ELF-1 (cell line): ENCODE data around the gene EFEMP1.

Experiments
- DNase-seq: peaks from one replicate; pipeline ENCODE4 v3.0.0-alpha.2; 2016; ENCODE audit warnings: low read depth, low spot score

The EFEMP1 gene, protein sequence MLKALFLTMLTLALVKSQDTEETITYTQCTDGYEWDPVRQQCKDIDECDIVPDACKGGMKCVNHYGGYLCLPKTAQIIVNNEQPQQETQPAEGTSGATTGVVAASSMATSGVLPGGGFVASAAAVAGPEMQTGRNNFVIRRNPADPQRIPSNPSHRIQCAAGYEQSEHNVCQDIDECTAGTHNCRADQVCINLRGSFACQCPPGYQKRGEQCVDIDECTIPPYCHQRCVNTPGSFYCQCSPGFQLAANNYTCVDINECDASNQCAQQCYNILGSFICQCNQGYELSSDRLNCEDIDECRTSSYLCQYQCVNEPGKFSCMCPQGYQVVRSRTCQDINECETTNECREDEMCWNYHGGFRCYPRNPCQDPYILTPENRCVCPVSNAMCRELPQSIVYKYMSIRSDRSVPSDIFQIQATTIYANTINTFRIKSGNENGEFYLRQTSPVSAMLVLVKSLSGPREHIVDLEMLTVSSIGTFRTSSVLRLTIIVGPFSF

DNA sequence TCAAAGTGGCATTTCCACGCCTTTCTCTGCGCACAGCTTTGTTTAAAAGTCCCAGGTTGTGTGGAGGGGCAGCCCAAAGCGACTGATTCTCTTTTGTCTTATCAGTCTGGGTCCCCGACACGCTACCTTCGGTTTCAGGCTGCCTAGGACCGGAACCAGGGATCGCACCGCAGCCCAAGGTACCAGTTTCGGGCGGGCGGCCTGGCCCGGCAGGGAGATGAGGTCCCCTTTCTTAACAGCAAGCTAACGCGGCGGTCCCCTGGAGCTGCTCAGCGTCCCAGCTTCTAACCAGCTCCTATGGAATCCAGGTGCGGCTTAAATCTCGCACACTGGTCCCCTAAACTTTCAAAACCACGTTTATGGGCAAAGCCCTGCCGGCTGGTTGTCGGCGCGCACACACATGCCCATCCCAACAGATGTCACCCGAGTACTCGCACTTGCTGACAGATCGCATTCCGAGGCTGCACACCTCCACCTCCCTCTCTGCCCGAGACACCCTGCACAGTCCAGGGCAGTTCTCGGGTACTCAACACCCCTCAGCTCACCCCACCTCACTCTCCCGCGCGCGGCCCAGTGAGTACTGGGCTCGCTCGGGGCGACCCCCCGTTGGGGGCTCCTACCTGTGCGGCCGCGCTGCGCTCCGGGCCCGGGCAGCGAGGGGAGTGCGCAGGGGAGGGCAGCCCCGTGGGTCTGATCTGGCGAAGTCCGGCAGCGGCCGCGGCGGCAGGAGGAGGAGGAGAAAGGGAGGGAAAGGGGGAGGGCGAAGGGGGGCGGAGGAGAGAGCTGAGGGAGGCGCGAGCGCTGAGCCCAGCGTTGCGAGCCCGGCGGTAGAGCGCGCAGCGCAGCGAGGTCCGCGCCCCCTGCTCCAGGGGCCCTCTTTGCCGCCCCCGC lies at the start of gene EFEMP1:
TSS of gene EFEMP1 (minus strand) at position 692 of the 891 bp plus-strand sequence. CDS start 1,342 bp downstream, outside the sequence.
- peak; percentile 79 for DNase-seq

DNA sequence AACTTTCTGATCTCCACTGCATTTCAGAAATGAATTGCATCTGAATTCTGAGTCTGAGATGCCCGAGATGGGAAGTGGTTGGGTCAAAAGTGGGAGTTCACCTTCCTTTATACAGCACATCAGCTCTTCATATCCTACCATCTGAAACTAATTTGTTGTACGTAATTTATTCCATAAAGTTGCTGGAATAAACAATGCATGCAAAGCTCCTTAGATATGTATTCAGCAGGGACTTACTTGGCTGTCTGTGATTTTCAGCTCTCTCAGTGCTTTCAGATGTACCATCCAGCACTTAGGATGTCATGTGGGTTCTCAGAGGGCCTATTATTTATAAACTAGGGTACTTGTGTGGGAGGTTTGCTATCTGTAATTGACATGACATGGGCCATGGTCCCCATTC lies 46.9 kb upstream of the EFEMP1 start:
- DNase-seq = no peak

DNA sequence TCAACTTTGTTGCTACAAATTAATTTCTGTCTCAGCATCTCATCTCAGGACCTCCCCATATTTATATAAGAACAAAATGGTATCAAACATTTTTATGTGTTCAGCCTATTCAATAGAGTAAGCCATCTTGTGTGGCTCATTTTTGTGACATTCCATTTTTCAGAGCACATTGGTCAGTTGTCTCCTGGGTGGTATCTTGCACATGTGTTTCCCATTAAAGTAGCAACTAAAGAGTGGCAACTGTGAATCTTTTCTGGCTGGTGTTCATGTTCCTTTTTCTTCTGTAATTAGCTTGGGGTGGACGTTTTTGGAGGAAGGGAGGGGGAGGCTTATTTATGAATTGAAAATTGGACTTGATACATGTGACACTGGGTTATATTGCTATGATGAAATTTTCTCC lies 45.4 kb upstream of the EFEMP1 start:
- DNase-seq = no peak

DNA sequence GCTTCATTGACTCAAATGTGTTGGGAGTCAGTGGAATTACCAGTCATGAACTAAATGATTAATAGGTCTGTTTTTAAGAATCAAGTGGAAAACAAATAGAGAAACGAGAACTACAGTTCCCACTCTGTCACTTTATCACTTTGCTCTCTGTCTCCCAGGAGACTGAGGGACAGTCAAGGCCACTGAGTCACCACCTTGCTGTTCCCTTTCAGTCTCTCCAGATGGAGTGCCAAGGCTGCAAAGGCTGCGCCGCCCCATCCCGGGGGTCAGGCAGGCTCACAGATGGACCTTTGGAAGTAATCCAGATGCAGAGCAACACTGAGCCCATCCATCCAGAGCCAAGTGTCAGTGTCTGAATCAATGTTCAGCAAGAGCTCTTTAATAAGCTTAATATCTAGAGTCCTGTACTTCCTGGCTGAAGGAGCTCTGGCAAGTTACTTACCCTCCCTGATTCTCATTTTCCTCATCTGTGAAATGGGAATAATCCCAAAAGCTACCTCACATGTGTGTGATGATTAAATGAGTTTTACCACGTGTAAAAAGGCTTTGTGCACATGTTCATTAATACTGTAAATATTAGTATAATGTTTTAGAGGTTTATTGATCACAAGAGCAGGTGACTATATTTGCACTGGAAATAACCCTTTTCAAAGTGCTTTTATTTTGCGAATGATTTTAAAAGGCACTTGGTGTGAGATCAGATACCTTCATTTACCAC lies 43.0 kb upstream of the EFEMP1 start:
- DNase-seq = no peak

DNA sequence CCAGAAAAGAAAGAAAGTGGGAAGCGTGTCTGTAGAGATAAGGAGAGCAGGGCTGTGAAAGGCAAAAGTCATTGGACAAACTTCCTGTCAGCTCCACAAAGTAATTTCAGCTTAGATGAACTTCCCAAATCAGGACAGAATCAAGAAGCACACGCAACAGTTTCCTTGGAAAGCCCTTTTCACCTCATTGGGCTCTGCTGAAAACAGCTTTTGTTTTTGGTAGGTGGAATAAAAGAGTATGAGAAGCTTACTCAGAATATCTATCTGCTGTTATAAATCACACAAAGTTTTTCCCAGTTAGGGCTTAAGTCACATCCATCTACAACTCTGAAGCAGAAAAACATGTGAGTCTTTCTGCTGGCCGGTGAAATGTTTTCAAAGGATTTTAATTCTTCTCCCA lies 42.4 kb upstream of the EFEMP1 start:
- DNase-seq = no peak

DNA sequence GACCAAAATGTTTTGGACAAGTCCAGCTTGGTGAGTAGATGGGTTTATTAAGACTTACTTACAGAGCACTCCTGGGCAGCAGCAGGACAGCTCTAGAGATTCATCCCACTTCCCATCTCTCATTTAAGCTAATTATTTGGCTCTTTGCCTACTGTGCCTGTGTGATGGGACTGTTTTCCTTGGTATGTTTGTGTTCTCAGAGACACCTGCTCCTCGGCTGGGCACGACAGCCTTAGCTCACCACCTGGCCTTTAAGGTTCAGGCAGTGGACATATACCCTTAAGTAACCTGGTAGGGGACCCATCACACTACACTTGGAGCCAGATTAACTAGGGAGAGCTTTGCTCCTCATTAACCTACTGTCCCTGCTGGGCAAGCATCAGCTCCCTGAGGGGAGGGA lies 41.7 kb upstream of the EFEMP1 start:
- no peak for DNase-seq

DNA sequence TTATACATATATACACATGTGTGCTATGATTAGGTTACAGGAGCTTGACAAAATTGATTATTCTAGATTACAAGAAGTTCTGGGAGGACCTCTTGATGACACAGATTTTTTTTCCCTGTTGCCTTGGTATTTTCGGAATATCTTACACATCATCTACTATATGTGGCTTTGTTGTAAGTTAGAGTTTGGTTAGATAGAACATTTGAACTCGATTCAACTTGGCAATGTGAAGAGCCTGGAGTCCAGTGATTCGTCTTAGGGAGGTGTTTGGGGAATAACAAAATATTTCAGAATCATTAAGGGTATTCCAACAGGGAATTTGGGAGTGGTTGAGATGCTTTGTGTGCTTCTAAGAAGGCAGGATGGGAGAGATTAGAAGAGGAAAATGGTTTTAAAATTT lies 39.3 kb upstream of the EFEMP1 start:
- no peak for DNase-seq

DNA sequence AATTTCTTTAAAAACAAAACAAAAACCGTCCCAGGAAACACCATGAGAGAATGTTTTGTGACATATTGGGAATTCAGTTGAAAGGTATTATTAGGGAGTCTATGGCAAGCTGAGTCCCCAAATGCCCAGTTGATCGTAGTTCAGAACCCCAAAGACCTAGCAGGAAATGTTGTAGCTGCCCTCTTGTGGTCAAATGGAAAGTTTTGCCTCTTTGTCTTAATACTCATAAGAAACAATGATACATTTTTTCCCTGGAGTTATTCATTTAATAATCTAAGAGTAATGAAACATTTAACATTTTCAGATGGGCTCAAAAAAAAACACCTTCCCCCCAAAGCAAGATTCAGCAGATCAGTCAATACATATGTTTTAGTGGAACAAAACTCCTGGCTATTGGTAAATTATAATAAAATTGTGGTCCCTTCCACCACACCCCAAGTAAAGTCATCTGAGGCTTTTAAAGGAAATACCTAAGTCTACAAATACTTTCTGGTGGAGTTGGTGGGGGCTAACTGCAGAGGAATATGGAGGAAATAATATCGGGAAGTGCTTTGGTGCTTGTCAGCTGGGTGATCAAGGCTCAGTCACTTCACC lies 37.8 kb upstream of the EFEMP1 start:
- peak; percentile 12 for DNase-seq

DNA sequence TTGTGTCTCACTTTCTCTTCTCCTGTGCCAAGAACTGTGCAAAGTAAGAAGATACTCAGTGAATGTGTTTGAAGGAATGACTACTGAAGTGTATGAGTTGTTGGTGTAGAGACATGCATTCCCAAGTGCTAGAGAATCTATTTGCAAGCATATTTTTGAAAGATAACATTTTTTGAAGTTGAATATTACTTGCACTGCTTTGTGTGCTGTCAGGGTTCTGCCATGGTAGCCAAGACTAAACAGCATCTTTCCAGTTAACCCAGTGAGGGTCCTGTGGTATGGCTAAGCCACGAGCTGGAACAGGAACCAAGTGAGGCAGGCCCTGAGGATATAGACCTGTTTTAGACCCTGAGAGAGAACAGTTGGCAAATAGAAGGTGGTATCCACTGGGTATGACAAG lies 35.2 kb upstream of the EFEMP1 start:
- no peak for DNase-seq

DNA sequence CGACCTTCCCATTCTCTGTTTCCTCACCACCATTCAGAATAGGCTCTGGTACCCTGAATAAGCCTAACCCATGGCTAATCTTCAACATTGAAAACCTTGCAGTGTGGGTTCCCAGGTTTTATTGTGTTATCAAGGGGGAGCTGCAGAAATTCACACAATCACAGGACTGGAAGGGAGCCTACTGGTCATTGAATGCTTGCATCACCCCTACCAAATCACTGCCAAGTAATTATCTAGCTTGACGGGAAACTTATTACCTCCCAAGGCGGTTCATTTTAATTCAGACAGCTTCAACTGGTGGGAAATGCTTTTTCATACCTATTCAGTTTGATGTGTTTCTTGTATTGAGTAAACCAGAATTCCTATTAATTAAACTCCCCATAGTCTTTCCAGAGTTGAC lies 33.6 kb upstream of the EFEMP1 start:
- DNase-seq = no peak

DNA sequence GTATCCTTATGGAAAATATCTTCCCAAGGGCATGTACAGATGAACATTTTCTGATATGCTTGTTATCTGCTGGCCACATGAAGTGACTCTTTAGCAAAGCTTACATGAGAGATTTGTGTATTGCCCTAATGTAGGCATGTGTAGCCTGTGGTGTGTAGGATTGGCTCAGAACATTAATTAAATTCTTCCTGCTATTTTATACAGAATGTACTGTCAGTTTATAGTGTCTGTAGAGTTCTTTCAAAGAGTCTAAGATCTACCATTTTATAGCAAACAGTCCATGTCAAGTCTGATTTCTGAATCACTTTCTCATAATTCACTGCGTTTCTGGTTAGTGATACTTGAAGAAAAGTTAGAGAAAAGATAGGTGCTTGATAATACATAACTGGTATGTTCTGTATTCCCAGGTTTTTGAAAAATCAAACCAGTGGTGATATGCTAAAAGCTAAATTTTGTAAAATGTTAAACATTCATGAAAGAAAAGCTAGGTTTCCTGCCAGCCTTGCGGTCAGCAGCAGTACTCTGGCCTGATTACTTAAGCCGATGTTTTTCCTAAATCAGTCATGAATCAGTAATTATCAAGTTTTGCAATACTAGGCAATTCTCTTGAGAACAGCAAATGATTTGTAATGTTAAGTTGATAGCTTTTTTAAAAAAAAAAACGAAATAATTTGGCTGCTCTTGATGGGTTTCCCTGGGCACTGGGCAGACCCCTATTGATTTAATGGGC lies 30.9 kb upstream of the EFEMP1 start:
- no peak for DNase-seq

DNA sequence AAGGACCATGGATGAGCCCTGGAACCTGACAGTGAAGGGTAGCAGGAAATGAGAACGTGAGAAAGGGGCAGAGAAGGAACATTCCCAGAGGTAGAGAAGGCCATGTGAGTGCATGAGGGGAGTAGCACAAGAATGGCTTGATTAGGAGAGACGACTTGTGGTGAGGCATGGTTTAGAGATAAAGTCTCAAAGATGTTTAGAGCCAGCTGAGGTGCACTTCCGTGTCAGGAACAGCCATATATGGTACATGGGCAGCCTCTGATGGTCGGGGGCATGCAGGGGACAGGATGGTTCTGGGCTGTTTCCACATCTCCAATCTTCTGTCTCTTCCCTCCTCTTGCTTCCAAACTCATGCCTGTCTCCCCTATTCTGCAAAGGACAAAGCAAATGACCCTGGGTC lies 28.8 kb upstream of the EFEMP1 start:
- peak; percentile 4 for DNase-seq

DNA sequence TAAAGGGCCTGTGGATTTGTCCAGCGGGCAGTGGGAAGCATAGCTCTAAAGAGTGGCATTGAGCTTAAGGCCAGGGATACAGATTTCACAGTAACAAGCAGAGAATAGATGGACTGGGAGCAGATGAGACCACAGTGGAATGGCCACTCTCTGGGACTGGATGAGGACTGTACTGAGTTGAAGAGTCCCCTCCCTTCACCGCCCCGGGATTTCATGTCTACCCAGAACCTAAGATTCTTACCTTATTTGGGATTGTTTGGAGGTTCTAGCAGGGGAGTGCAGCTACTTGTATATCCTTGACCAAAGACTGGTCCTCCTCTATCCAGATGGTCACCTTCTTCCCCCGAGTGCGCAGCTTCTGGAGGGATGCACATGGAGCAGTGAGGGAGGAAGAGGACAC lies 28.0 kb upstream of the EFEMP1 start:
- DNase-seq = no peak

DNA sequence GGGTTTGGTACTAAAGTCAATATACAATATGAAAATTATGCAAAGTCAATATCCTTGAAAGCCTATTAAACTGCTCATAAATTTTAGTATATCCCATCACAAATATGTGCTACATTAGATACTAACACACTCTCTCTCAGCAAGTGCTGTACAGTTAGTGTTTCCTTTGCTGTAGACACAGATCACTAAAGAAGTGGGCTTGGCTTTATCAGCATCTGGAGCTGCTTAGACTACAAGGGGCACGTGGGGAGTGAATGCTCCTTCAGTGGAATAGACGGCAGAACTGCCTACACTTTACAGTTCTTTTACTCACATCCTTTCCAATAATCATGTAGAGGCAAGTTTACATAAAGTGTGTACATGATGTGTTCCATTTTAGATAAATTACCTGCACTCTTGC lies 26.0 kb upstream of the EFEMP1 start:
- DNase-seq = no peak

DNA sequence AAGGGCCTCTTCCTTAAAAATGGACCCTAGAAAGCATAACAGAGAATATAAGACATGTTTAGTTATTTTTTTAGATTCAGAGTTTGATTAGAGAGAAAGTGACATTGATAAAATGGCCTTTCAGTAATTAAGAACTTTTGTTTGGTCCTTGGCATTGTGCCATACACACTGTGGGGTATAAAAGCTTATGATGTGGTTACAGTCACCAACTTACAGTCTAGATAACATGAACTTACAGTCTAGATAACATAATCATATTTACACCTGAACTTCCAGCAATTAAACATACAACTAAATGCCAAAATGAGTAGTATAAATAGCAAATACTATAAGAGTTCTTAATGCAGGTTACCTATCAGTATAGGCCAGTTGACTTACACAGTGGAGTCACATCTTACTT lies 25.6 kb upstream of the EFEMP1 start:
- DNase-seq = no peak

DNA sequence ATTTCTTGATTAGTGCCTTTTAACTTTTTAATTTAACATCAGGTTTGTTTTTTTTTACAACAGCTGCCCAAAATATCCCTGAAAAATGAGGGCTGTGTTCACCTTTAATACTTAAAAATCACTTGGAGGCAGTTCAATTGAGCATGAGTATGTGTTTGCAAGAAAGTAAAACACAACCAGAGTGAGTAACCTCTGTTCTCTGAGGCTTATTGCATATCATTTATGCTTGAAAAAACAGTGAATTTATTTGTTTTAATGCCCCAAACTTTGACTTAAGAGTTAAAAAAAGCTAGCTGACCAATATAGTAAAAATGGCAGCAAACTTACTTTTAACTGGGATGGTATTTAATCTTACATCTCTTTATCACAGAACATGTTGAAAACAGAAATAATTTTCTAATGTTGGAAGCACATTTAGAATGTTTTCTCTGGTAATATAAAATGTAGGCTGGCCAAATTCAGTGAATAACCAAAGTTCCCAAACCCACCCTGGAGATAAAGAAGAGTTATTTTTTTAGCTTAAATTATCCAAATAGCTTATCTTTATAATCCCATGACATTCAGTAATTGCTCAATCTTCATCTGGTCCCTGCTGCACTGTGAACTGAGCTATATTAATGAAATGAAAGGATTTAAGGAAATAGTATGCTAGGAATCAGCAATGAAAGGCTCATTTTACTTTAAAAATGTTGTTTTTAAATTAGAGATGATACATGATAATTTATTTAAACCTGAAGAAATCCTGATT lies 24.8 kb upstream of the EFEMP1 start:
- DNase-seq = no peak

DNA sequence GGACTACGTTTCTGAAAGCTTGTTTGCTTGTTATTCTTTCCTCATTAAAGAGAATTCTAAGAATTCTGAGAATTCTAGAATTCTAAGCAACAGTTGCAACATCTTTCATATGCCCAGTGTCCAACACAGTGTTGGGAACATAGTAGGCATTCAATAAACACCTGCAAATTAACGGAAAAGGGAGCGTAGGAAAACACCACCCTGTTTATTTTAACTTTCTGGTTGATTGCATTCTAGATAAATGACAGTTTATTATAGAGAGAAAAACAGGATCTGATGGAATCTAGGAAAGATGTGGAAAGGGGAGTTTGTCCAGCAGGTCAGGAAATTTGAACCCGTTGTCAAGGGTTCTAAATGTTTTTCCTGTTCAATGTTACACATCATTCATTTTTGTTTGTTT lies 24.2 kb upstream of the EFEMP1 start:
- DNase-seq = no peak

DNA sequence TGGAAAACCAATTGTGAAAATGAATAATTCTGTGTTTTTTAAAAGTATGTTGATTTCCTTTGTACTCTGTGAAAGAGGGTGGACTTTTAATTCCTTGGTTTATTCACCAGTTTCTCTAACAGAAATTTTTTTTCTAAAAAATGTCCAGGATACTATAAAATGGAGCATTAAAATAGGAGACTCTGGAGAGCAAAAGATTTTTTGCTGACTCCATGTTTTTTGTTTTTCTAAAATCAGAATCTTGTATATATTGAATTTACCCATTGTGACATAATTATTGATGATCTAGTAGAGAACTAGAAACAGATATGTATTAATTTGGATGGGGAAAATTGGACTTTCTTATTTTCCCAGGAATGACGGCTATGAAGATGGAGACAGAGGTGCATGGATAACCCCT lies 23.2 kb upstream of the EFEMP1 start:
- DNase-seq = no peak

DNA sequence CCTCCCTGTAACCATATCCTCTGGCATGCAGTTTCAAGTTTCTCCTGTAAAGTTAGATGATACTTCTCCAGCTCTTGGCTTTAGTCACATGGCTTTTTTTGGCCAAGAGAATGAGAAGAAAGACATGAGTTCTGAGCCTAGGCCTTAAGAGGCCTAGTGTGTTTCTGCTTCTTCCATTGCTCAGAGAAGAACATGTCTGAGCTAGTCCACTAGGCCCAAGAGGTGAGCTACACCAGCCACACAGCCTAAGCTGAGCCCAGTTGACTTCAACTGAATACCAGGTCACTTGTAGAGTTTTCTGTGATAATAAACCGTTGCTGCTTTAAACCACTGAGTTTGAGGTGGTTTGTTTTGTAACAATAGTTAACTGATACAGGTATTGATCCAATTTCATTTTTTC lies 19.9 kb upstream of the EFEMP1 start:
- DNase-seq = no peak

DNA sequence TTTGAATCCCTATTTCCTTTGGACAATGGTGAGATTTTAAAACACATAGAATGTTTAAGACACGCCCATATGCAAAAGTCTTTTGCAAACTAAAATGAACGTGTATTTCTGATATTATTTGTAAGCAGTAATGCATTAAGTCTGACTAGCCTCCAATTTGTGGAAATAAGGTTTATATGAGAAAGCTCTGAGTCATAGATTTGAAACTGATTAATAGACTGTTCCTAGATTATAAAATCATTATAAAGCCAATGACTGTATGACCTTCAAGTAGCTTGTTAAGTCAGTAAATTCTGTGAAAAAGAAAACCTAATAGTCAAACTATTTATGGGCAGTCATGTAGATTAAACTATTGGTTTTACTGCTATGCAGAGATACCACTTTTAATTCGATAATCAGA lies 12.8 kb upstream of the EFEMP1 start:
- DNase-seq = no peak
